ENCODE data around the gene CAMK4. TPM values are rescaled to one million over a fixed set of nuclear protein-coding genes. Genes with fewer than 3 reads are reported as not detected.

Gene CAMK4
- polyA plus RNA-seq, 1 donor (not counting 4 experiments of a cell fraction or from before 2014, with no cell fraction given) = 0.45 TPM

DNA sequence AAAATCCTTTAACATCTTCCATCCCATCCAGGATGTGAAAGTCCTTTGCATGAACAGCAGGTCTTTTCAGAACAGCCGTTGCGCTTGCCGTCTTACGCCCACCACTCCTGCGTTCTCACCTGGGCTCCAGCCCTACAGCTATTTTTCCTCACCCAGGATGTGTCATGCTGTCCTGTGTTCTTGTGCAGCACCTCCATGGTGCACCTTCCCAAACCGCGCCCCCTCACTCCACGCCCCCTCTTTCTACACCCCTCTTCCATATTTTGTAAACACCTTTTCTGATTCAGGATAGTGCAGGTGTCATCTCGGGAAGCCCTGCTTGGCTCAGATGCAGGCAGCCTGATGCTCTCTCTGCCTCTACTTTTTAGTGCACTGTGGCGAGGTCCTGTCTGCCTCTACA is 18.4 kb downstream of the CAMK4 start:
- no peaks in the 10 kb centered on the region for H3K36me3 ChIP-seq (ENCODE audit: control insufficient read depth in 2 of 2, extremely low read depth in 1 of 2, insufficient read depth in 2 of 2, low read length in 2 of 2)
- no peak overlapping the region for H3K9ac ChIP-seq (ENCODE audit: control insufficient read depth, extremely low read depth, insufficient read depth, low read length)
- H3K27me3 ChIP-seq (ENCODE audit: control insufficient read depth, extremely low read depth, insufficient read depth, low read length) = peaks cover 5% of the 10 kb centered on the region
- peaks cover 1% of the 10 kb centered on the region for H3K4me1 ChIP-seq (ENCODE audit: control insufficient read depth, extremely low read depth, insufficient read depth, low read length)
- H3K79me2 ChIP-seq (ENCODE audit: control insufficient read depth, insufficient read depth, low read length) = no peaks in the 10 kb centered on the region
- no peaks in the 10 kb centered on the region for H3K9me1 ChIP-seq (ENCODE audit: control insufficient read depth, extremely low read depth, insufficient read depth, low read length)
- no peak overlapping the region for H3K4me3 ChIP-seq (ENCODE audit: control insufficient read depth in 2 of 3, extremely low read depth in 1 of 3, insufficient read depth in 2 of 3, low read depth in 1 of 3, low read length in 3 of 3)
- no peaks in the 10 kb centered on the region for H3K9me3 ChIP-seq (ENCODE audit: control insufficient read depth, low read depth, low read length)
- DNase-seq (ENCODE audit: low read depth, low spot score) (no peak), FAIRE-seq (no peak)
- no peak overlapping the region for H2AFZ ChIP-seq (ENCODE audit: control insufficient read depth, low read length)
- no peak overlapping the region for H3K27ac ChIP-seq (ENCODE audit: control insufficient read depth, insufficient read depth, low read length)
- H4K20me1 ChIP-seq (ENCODE audit: control insufficient read depth, extremely low read depth, insufficient read depth, low read length) = no peaks in the 10 kb centered on the region
- dilution Hi-C loops (cut with MboI; ENCODE audit: extremely low pct_ligation_motif_present, low sequenced_read_pairs) = no loop called here
- H3K4me2 ChIP-seq (ENCODE audit: control insufficient read depth, extremely low read depth, insufficient read depth, low read depth, low read length) = no peak overlapping the region
- no peak for TF ChIP-seq EZH2 (IDR thresholded peaks at IDR 0.05; ENCODE audit: low read length)
- TF ChIP-seq, protein P1, sequence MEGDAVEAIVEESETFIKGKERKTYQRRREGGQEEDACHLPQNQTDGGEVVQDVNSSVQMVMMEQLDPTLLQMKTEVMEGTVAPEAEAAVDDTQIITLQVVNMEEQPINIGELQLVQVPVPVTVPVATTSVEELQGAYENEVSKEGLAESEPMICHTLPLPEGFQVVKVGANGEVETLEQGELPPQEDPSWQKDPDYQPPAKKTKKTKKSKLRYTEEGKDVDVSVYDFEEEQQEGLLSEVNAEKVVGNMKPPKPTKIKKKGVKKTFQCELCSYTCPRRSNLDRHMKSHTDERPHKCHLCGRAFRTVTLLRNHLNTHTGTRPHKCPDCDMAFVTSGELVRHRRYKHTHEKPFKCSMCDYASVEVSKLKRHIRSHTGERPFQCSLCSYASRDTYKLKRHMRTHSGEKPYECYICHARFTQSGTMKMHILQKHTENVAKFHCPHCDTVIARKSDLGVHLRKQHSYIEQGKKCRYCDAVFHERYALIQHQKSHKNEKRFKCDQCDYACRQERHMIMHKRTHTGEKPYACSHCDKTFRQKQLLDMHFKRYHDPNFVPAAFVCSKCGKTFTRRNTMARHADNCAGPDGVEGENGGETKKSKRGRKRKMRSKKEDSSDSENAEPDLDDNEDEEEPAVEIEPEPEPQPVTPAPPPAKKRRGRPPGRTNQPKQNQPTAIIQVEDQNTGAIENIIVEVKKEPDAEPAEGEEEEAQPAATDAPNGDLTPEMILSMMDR (optimal IDR thresholded peaks at IDR 0.05 in 1 of 3, IDR thresholded peaks at IDR 0.05 in 1 of 3, conservative IDR thresholded peaks at IDR 0.05 in 1 of 3; ENCODE audit: extremely low read depth in 1 of 3, insufficient read depth in 2 of 3, low read length in 3 of 3) = no peak

DNA sequence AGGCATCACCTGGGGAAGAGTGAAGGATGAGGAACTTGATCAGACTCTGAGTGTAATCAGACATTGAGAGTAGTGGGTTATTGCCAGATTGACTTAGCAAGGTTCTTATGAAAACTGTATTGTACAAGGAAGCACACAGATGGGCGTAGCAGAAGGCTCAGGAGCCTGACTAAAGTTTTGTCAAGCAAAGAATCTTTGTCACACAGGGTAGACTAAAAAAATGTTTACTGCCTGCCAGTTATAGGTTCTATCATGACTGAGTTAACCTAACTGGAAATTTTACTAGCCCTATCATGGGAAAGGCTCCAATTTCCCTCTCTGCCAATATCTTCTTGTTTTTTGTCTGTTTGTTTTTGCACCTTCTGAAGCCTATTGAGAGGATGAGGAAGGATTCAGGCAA is 19.1 kb downstream of the CAMK4 start:
- no peak for FAIRE-seq
- no peak for DNase-seq (ENCODE audit: low read depth, low spot score)
- H2AFZ ChIP-seq (ENCODE audit: control insufficient read depth, low read length) = no peak overlapping the region
- H3K79me2 ChIP-seq (ENCODE audit: control insufficient read depth, insufficient read depth, low read length) = no peaks in the 10 kb centered on the region
- no peak for TF ChIP-seq EZH2 (IDR thresholded peaks at IDR 0.05; ENCODE audit: low read length)
- TF ChIP-seq, protein P1 (optimal IDR thresholded peaks at IDR 0.05 in 1 of 3, IDR thresholded peaks at IDR 0.05 in 1 of 3, conservative IDR thresholded peaks at IDR 0.05 in 1 of 3; ENCODE audit: extremely low read depth in 1 of 3, insufficient read depth in 2 of 3, low read length in 3 of 3) = no peak
- H3K4me1 ChIP-seq (ENCODE audit: control insufficient read depth, extremely low read depth, insufficient read depth, low read length) = no peaks in the 10 kb centered on the region
- H3K27me3 ChIP-seq (ENCODE audit: control insufficient read depth, extremely low read depth, insufficient read depth, low read length) = peaks cover 5% of the 10 kb centered on the region
- H3K27ac ChIP-seq (ENCODE audit: control insufficient read depth, insufficient read depth, low read length) = no peak overlapping the region
- H3K36me3 ChIP-seq (ENCODE audit: control insufficient read depth in 2 of 2, extremely low read depth in 1 of 2, insufficient read depth in 2 of 2, low read length in 2 of 2) = no peaks in the 10 kb centered on the region
- H3K9me1 ChIP-seq (ENCODE audit: control insufficient read depth, extremely low read depth, insufficient read depth, low read length) = no peaks in the 10 kb centered on the region
- no peak overlapping the region for H3K4me2 ChIP-seq (ENCODE audit: control insufficient read depth, extremely low read depth, insufficient read depth, low read depth, low read length)
- H4K20me1 ChIP-seq (ENCODE audit: control insufficient read depth, extremely low read depth, insufficient read depth, low read length) = no peaks in the 10 kb centered on the region
- dilution Hi-C loops (cut with MboI; ENCODE audit: extremely low pct_ligation_motif_present, low sequenced_read_pairs) = no loop called here
- H3K4me3 ChIP-seq (ENCODE audit: control insufficient read depth in 2 of 3, extremely low read depth in 1 of 3, insufficient read depth in 2 of 3, low read depth in 1 of 3, low read length in 3 of 3) = no peak overlapping the region
- H3K9me3 ChIP-seq (ENCODE audit: control insufficient read depth, low read depth, low read length) = no peaks in the 10 kb centered on the region
- H3K9ac ChIP-seq (ENCODE audit: control insufficient read depth, extremely low read depth, insufficient read depth, low read length) = no peak overlapping the region

Data from keratinocyte (primary cell).